Ascending aorta (tissue), 2 donors: ENCODE results near the gene PLCB1. TPM values are rescaled to one million over a fixed set of nuclear protein-coding genes. Genes with fewer than 3 reads are reported as not detected.

Experiments used
- DNase-seq, 2 donors: peaks; one replicate each; pipeline ENCODE4 v3.0.0-alpha.2; 2019; ENCODE audit warnings: low spot score in 2 of 2
- H3K27ac ChIP-seq, 2 donors: fragments of 200-600 bp; sonication (generic); one replicate each; pipeline ENCODE4 v1.5.1; 2016 to 2017; ENCODE audit warnings: mild to moderate bottlenecking in 1 of 2
- H3K27me3 ChIP-seq: fragments of 200-600 bp; sonication (generic); one replicate; pipeline ENCODE4 v1.5.1; 2017
- H3K36me3 ChIP-seq, 2 donors: fragments of 200-600 bp; sonication (generic); one replicate each; pipeline ENCODE4 v1.5.1; 2016
- H3K4me1 ChIP-seq, 2 donors: fragments of 200-600 bp; sonication (generic); one replicate each; pipeline ENCODE4 v1.5.1; 2016 to 2017; ENCODE audit warnings: mild to moderate bottlenecking in 1 of 2
- H3K4me3 ChIP-seq, 2 donors: fragments of 200-600 bp; sonication (generic); one replicate each; pipeline ENCODE4 v1.5.1; 2016 to 2017; ENCODE audit warnings: mild to moderate bottlenecking in 1 of 2
- H3K9me3 ChIP-seq, 2 donors: fragments of 200-600 bp; sonication (generic); one replicate each; pipeline ENCODE4 v1.5.1; 2016
- CTCF ChIP-seq, 3 experiments: fragments of 200-600 bp in 2 of 3; fragments of 450-650 bp in 1 of 3; sonication (generic) in 2 of 3; IDR thresholded peaks; one replicate each; pipeline ENCODE4 v1.5.1; 2016 to 2019; ENCODE audit warnings: antibody characterized with exemption in 3 of 3, mild to moderate bottlenecking in 1 of 3, moderate library complexity in 1 of 3
- intact Hi-C: fragments of 100-400 bp; cut with DNase I; formaldehyde crosslinking; loops from one replicate; pipeline ENCODE4 v1.15.1; 2023
- total RNA-seq: library from RNA; depleted of rRNA; stranded (reverse); fragments of >200 nt; gene quantifications from one replicate; pipeline ENCODE4 v1.1.0, GENCODE V29; 2016

PLCB1 gene
- total RNA-seq, 1 donor from 2014 or later, result 22.9 TPM

GRCh38 chr20:8143474-8143873 lies 11.4 kb downstream of the PLCB1 start:
- H3K36me3 ChIP-seq, result no peaks in the 10 kb centered on the region
- H3K27me3 ChIP-seq, result no peaks in the 10 kb centered on the region
- DNase-seq, result no peak
- peaks cover 0 to 4% of the 10 kb centered on the region in 2 donors for H3K4me1 ChIP-seq
- H3K9me3 ChIP-seq, result no peaks in the 10 kb centered on the region
- H3K27ac ChIP-seq, result no peak overlapping the region
- no peak overlapping the region for H3K4me3 ChIP-seq
- intact Hi-C loops, result no loop called here
- no peak for TF ChIP-seq CTCF (IDR thresholded peaks at IDR 0.05)

- no peak for TF ChIP-seq CTCF (IDR thresholded peaks at IDR 0.05)
- intact Hi-C loops, result no loop called here
- Histone ChIP-seq H3K27ac (no peak overlapping the region), H3K9me3 (no peaks in the 10 kb centered on the region), H3K36me3 (no peaks in the 10 kb centered on the region), H3K27me3 (no peaks in the 10 kb centered on the region), H3K4me3 (no peak overlapping the region), H3K4me1 (peaks cover 0 to 4% of the 10 kb centered on the region in 2 donors)
- DNase-seq, result no peak
Measured at GRCh38 chr20:8144282-8145245, 12.5 kb downstream of the PLCB1 start.

- Histone ChIP-seq H3K27me3 (no peaks in the 10 kb centered on the region), H3K9me3 (no peaks in the 10 kb centered on the region), H3K36me3 (no peaks in the 10 kb centered on the region), H3K27ac (no peak overlapping the region), H3K4me1 (peaks cover 0 to 4% of the 10 kb centered on the region in 2 donors), H3K4me3 (no peak overlapping the region)
- no peak for TF ChIP-seq CTCF (IDR thresholded peaks at IDR 0.05)
- intact Hi-C loops, result no loop called here
- no peak for DNase-seq
Measured at GRCh38 chr20:8145246-8146168, 13.4 kb downstream of the PLCB1 start.

GRCh38 chr20:8147476-8147875 lies 15.4 kb downstream of the PLCB1 start:
- peaks cover 0 to 4% of the 10 kb centered on the region in 2 donors for H3K4me1 ChIP-seq
- H3K27ac ChIP-seq, result no peak overlapping the region
- intact Hi-C loops, result no loop called here
- no peak overlapping the region for H3K4me3 ChIP-seq
- DNase-seq, result no peak
- no peaks in the 10 kb centered on the region for H3K27me3 ChIP-seq
- H3K9me3 ChIP-seq, result no peaks in the 10 kb centered on the region
- H3K36me3 ChIP-seq, result no peaks in the 10 kb centered on the region
- TF ChIP-seq CTCF (IDR thresholded peaks at IDR 0.05), result no peak

- H3K36me3 ChIP-seq, result no peaks in the 10 kb centered on the region
- no peak for TF ChIP-seq CTCF (IDR thresholded peaks at IDR 0.05)
- H3K27ac ChIP-seq, result no peak overlapping the region
- no peak for DNase-seq
- no peaks in the 10 kb centered on the region for H3K27me3 ChIP-seq
- no peaks in the 10 kb centered on the region for H3K9me3 ChIP-seq
- intact Hi-C loops, result no loop called here
- peaks cover 0 to 4% of the 10 kb centered on the region in 2 donors for H3K4me1 ChIP-seq
- no peak overlapping the region for H3K4me3 ChIP-seq
Measured at GRCh38 chr20:8148501-8148900, 16.4 kb downstream of the PLCB1 start.
